Prostate gland (tissue), 2 donors: ENCODE results near the gene MTSS2. TPM values are rescaled to one million over a fixed set of nuclear protein-coding genes. Genes with fewer than 3 reads are reported as not detected.

Experiments used
- DNase-seq: peaks from one replicate; pipeline ENCODE4 v3.0.0-alpha.2; 2019; ENCODE audit warnings: low spot score
- H3K27ac ChIP-seq, 2 donors: fragments of 200-600 bp; sonication (generic); 2 replicates each; pipeline ENCODE4 v1.5.1; 2017 to 2019
- H3K27me3 ChIP-seq: fragments of 200-600 bp; sonication (generic); replicated peaks from 2 replicates; pipeline ENCODE4 v1.5.1; 2019; ENCODE audit not compliant: insufficient read depth
- H3K36me3 ChIP-seq, 2 donors: fragments of 200-600 bp; sonication (generic); 1 replicate in 1 of 2; 2 replicates in 1 of 2; pipeline versions ENCODE4 v1.5.1 to v1.8.1; 2017 to 2019
- H3K4me1 ChIP-seq: fragments of 200-600 bp; sonication (generic); replicated peaks from 2 replicates; pipeline ENCODE4 v1.5.1; 2019
- H3K4me3 ChIP-seq, 2 donors: fragments of 200-600 bp; sonication (generic); 2 replicates each; pipeline ENCODE4 v1.5.1; 2017 to 2019
- H3K9me3 ChIP-seq: fragments of 200-600 bp; sonication (generic); 2 replicates; pipeline ENCODE4 v1.5.1; 2017
- POLR2A ChIP-seq: fragments of 450-650 bp; IDR thresholded peaks from one replicate; pipeline ENCODE4 v1.6.1; 2016; ENCODE audit warnings: antibody characterized with exemption, mild to moderate bottlenecking
- POLR2AphosphoS5 ChIP-seq: sonication (generic); formaldehyde crosslinking; IDR thresholded peaks from one replicate; pipeline ENCODE4 v1.6.1; 2017; ENCODE audit warnings: antibody characterized with exemption
- WGBS: methylation state at CpG from one replicate; pipeline ENCODE4 v1.1.5; 2018; 5-methylcytosine and 5-hydroxymethylcytosine counted together
- intact Hi-C: fragments of 100-400 bp; cut with DNase I; formaldehyde crosslinking; loops from one replicate; pipeline ENCODE4 v1.14.2; 2022
- total RNA-seq, 2 donors: library from RNA; depleted of rRNA; stranded (reverse); fragments of >200 nt; gene quantifications; one replicate each; pipeline ENCODE4 v1.1.0, GENCODE V29; 2016
- TF ChIP-seq, protein P1 (sequence below), 4 experiments: fragments of 200-600 bp in 2 of 4; fragments of 450-650 bp in 2 of 4; sonication (generic) in 2 of 4; IDR thresholded peaks; 1 replicate in 3 of 4; 2 replicates in 1 of 4; pipeline ENCODE4 v1.5.1; 2016 to 2019; ENCODE audit warnings: antibody characterized with exemption in 4 of 4, mild to moderate bottlenecking in 2 of 4, moderate library complexity in 2 of 4

The MTSS2 gene
- total RNA-seq, 2 donors from 2014 or later, result 42.4 to 92.4 TPM

DNA sequence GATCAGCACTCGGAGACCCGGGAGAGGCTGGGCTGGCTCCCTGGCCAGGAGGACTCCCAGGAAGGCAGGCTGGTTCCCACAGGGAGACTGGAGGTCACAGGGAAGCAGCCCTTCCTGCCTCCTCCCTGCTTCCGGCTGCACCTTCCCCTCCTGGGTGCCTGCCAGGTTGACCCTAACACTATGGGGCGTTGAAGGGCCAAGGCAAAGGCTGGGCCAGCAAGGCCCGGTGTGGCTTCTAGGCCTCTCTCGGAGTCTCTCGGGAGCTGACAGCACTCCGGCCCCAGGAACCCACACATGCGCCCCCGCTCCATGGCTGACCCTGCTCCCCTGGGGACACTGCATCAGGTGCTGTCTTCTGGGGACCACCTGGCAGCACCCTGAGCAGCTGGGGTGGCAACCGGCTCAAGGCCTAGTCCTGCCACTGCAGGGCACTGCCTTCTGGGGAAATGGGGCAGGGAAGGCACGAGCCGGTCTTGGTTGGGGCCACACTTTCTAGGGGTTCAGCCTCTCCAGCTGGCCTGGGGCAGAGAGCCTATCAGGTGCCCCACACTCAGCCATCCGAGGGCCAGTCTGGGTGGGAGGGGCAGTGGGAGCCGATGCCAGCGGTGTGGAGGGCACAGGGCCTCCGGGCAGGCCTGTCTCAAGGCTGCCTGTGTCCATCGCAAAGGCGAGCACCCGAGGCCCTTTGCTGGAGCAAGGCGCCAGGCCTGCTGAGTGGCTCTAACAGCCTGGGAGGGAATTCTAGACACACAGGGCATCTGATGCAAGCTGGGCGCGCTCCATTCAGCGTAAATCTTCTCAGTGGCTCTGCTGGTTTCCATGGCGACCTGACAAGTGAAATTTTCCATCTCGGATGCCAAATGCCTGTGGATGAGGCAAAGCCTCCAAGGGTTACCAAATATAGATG is 5.6 kb upstream of the MTSS2 start:
- Histone ChIP-seq H3K36me3 (no peaks in the 10 kb centered on the region), H3K27me3 (no peaks in the 10 kb centered on the region), H3K4me3 (no peak overlapping the region), H3K4me1 (peaks cover 29% of the 10 kb centered on the region), H3K27ac (peak overlapping the region; percentile 72 to 92), H3K9me3 (no peaks in the 10 kb centered on the region)
- intact Hi-C loops, result no loop called here
- TF ChIP-seq POLR2A (no peak), POLR2AphosphoS5 (peak; percentile 40)
- TF ChIP-seq, protein P1, sequence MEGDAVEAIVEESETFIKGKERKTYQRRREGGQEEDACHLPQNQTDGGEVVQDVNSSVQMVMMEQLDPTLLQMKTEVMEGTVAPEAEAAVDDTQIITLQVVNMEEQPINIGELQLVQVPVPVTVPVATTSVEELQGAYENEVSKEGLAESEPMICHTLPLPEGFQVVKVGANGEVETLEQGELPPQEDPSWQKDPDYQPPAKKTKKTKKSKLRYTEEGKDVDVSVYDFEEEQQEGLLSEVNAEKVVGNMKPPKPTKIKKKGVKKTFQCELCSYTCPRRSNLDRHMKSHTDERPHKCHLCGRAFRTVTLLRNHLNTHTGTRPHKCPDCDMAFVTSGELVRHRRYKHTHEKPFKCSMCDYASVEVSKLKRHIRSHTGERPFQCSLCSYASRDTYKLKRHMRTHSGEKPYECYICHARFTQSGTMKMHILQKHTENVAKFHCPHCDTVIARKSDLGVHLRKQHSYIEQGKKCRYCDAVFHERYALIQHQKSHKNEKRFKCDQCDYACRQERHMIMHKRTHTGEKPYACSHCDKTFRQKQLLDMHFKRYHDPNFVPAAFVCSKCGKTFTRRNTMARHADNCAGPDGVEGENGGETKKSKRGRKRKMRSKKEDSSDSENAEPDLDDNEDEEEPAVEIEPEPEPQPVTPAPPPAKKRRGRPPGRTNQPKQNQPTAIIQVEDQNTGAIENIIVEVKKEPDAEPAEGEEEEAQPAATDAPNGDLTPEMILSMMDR (IDR thresholded peaks at IDR 0.05), result no peak
- 68% methylated on average over 26 of the region's 26 CpGs for WGBS
- DNase-seq, result no peak

DNA sequence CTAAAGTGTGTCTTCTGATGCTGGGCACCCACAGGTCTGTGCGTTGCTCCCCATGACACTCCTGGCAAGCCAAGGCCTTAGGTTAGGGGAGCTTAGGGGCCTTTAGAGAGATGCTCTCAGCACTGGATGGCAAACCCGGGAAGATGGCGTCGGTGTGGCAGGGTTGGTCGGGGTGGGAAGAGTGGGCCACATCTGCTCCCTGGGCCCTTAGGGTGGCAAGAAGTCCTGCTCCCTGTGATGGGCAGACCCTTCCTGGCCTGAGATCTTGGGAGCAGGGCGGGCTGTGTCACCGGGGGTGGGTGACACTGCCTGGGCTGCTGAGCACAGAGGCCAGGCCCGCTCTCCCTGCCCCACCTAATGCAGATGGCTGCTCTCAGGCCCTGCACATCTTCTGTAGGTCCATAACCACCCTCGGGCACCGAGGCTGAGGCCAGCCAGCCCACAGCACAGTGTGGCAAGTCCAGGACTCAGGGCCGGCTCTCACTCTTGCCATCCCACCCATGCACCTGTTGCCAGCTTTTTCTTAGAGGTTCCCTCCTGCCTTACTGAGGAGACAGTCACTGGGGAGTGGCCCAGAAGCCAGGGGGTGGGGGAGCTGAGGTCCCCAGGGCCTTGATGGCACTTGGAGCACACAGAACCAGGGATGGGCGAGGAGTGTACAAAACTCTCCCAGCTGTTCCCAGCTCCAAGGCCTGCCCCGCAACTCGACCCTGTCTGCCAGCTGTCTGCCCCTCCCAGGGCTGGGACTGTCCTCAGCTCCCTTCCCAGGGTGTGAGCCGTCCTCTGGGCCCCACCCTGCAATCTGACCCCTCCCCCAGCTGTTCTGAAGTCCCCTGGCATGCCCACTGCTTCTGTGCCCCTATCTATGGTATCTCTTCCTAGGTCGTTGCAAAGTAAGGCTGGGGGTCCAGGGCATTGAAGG is 4.4 kb upstream of the MTSS2 start:
- Histone ChIP-seq H3K4me3 (no peak overlapping the region), H3K4me1 (peaks cover 24% of the 10 kb centered on the region), H3K27me3 (no peaks in the 10 kb centered on the region), H3K27ac (peak overlapping the region; percentile 72 to 92), H3K36me3 (no peaks in the 10 kb centered on the region), H3K9me3 (no peaks in the 10 kb centered on the region)
- intact Hi-C loops, result no loop called here
- WGBS, result 80% methylated on average over 16 of the region's 16 CpGs
- TF ChIP-seq, protein P1 (IDR thresholded peaks at IDR 0.05), result no peak
- no peak for TF ChIP-seq POLR2A
- DNase-seq, result no peak

DNA sequence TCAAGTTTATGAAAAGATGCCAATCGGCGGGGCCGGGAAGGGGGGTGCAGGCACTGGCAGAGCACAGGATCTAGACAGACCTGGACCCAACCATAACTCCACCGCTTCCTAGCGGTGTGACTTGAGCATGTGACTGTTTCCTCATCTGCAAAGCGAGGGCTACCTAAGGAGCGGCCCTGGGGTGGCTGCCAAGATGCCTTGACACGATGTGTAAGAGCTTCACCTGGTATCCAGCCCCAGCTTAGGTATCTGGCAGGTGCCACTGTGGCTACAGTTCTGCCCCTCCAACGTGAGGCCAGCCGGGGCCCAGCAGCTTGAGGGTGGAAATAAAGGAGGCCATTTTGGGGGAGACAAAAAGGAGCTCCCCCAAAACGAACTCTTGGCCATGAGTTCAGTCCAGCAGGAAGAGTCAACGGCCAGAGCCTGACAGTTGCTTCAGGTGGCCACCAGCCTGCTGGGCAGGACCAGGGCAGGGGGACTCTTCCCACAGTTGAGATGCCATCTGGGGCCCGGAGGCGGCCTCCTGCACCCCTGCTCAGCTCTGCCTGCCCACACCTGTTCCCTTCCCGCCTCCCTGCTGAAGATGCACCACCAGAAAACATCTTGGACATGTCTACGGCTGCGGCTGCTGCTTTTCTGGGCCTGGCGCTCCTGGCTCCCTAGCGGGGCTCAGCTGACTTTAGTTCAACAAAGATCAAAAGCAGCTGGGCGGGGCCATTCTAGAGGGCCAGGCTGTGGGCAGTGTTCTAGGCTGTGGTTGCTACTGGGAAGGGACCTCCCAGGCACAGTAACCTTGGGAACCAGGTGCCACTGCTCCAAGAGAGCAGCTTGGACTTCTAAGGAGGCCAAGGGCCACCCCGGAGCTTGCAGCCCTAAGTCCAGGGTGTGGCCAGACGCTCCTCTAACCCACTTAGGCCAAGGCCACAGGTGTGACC is 3.4 kb upstream of the MTSS2 start:
- no peaks in the 10 kb centered on the region for H3K27me3 ChIP-seq
- WGBS, result 68% methylated on average over 21 of the region's 22 CpGs
- DNase-seq, result peak; percentile 72
- peaks cover 24% of the 10 kb centered on the region for H3K4me1 ChIP-seq
- no peak overlapping the region for H3K4me3 ChIP-seq
- TF ChIP-seq, protein P1 (IDR thresholded peaks at IDR 0.05), result no peak
- TF ChIP-seq POLR2AphosphoS5 (peak; percentile 55), POLR2A (no peak)
- no peaks in the 10 kb centered on the region for H3K9me3 ChIP-seq
- peak overlapping the region; percentile 82 to 92 for H3K27ac ChIP-seq
- no peaks in the 10 kb centered on the region for H3K36me3 ChIP-seq
- intact Hi-C loops, result no loop called here

DNA sequence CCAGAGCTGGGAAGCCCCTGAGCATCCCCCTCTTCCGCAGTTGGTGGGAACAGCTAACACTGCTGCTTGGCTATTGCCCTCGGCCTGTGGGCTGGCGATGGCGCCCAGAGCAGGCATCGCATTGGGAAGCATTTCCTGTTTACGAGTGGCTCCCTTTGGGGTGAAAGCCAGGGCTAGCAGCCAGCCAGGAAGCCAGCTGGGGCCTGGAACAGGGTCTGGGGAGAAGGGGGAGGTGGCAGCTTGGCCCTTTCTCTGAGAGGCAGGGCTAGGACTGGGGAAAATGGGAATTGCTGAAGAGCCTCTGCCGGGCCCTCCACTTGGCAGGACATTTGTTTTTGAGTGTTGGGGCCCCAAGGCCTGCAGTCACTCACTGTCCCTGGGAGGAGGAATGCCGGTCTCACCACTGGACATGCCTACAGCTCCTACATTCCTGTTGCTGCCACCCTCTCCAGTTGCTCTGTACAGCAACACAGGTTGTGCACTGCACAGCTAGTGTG is 2.4 kb upstream of the MTSS2 start:
- no peaks in the 10 kb centered on the region for H3K27me3 ChIP-seq
- H3K36me3 ChIP-seq, result no peaks in the 10 kb centered on the region
- intact Hi-C loops, result no loop called here
- 13% methylated on average over 6 of the region's 8 CpGs for WGBS
- peak; percentile 63 for DNase-seq
- no peaks in the 10 kb centered on the region for H3K9me3 ChIP-seq
- peaks cover 28% of the 10 kb centered on the region for H3K4me1 ChIP-seq
- no peak overlapping the region for H3K4me3 ChIP-seq
- TF ChIP-seq, protein P1 (IDR thresholded peaks at IDR 0.05), result no peak
- TF ChIP-seq POLR2A, result no peak
- TF ChIP-seq POLR2AphosphoS5, result peak; percentile 63
- peak overlapping the region; percentile 82 to 92 for H3K27ac ChIP-seq
